Sigmoid colon (tissue), 4 donors: ENCODE measurements around the gene SPINK2.

ENCODE experiments used
- EP300 ChIP-seq, 4 donors: sonication (generic); formaldehyde crosslinking; IDR thresholded peaks; one replicate each; pipeline ENCODE4 v1.6.1; 2017; ENCODE audit warnings: antibody characterized with exemption in 4 of 4
- POLR2A ChIP-seq, 2 donors: fragments of 450-650 bp; IDR thresholded peaks; one replicate each; pipeline ENCODE4 v1.6.1; 2016; ENCODE audit warnings: antibody characterized with exemption in 2 of 2, mild to moderate bottlenecking in 2 of 2, moderate library complexity in 2 of 2
- POLR2AphosphoS5 ChIP-seq, 4 donors: sonication (generic); formaldehyde crosslinking; IDR thresholded peaks; one replicate each; pipeline ENCODE4 v1.6.1; 2017; ENCODE audit warnings: antibody characterized with exemption in 4 of 4
- TF ChIP-seq, protein P1 (sequence below), 4 experiments: fragments of 450-650 bp in 3 of 4; fragments of 200-600 bp in 1 of 4; IDR thresholded peaks; one replicate each; pipeline ENCODE4 v1.5.1; 2016 to 2019; ENCODE audit warnings: antibody characterized with exemption in 4 of 4, mild to moderate bottlenecking in 3 of 4, moderate library complexity in 2 of 4

DNA sequence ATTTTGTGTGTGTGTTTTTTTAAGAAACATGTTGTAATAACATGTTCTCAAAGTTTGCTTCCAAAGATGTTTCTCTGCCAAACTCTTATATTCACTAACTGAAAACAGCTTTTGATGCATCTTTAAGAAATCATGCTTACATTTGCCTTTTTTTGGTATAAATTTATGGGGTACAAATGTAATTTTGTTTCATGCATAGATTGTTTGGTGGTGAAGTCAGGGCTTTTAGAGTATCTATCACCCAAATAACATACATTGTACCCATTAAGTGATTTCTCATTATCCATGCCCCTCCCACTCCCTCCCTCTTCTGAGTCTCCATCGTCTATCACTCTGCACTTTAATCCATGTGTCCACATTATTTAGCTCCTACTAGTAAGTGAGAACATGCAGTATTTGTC, 30.8 kb downstream of the SPINK2 start:
- TF ChIP-seq, protein P1, sequence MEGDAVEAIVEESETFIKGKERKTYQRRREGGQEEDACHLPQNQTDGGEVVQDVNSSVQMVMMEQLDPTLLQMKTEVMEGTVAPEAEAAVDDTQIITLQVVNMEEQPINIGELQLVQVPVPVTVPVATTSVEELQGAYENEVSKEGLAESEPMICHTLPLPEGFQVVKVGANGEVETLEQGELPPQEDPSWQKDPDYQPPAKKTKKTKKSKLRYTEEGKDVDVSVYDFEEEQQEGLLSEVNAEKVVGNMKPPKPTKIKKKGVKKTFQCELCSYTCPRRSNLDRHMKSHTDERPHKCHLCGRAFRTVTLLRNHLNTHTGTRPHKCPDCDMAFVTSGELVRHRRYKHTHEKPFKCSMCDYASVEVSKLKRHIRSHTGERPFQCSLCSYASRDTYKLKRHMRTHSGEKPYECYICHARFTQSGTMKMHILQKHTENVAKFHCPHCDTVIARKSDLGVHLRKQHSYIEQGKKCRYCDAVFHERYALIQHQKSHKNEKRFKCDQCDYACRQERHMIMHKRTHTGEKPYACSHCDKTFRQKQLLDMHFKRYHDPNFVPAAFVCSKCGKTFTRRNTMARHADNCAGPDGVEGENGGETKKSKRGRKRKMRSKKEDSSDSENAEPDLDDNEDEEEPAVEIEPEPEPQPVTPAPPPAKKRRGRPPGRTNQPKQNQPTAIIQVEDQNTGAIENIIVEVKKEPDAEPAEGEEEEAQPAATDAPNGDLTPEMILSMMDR (IDR thresholded peaks at IDR 0.05): no peak
- TF ChIP-seq POLR2AphosphoS5 (IDR thresholded peaks at IDR 0.05): no peak
- no peak for TF ChIP-seq EP300 (IDR thresholded peaks at IDR 0.05)
- no peak for TF ChIP-seq POLR2A (IDR thresholded peaks at IDR 0.05)
